SK-N-SH (cell line): ENCODE measurements around the gene ZNF764. TPM values are rescaled to one million over a fixed set of nuclear protein-coding genes. Genes with fewer than 3 reads are reported as not detected.
A peak's percentile ranks its signal among the peaks of the same experiment; 100 is the strongest.

ENCODE experiments used
- CTCF ChIA-PET: fragments of 300-600, 350-600 bp; formaldehyde crosslinking; extraction: SDS; loops from one replicate; lab custom pipeline; 2021; lab: Yijun Ruan, JAX
- POLR2A ChIA-PET: fragments of 350-600 bp; sonication (Branson Sonifier 250); formaldehyde crosslinking; extraction: SDS; loops from one replicate; lab custom pipeline; 2020; ENCODE audit warnings: antibody characterized with exemption, inconsistent platforms; lab: Yijun Ruan, JAX
- DNase-seq: peaks from one replicate; pipeline ENCODE4 v3.0.0; 2012
- H2AFZ ChIP-seq: fragments of 200-600 bp; sonication (generic); 2 replicates; pipeline ENCODE4 v1.8.1; 2016; ENCODE audit warnings: antibody characterized with exemption, mild to moderate bottlenecking, low read depth
- H3F3A ChIP-seq: fragments of 200-600 bp; sonication (generic); replicated peaks from 2 replicates; pipeline ENCODE3; 2016; ENCODE audit warnings: antibody characterized with exemption, mild to moderate bottlenecking; ENCODE audit not compliant: insufficient read depth
- H3K27ac ChIP-seq, 2 experiments: fragments of 200-500 bp in 1 of 2; fragments of 200-600 bp in 1 of 2; sonication (Bioruptor generic) in 1 of 2; sonication (generic), shearing (Covaris generic) in 1 of 2; 2 replicates each; pipeline versions ENCODE4 v1.5.1 to v1.6.1; 2014 to 2016; ENCODE audit warnings: low read depth in 2 of 2, inconsistent platforms in 1 of 2, low read length in 1 of 2, mild to moderate bottlenecking in 1 of 2, mixed read lengths in 1 of 2
- H3K27me3 ChIP-seq: fragments of 200-600 bp; sonication (generic), shearing (Covaris generic); 2 replicates; pipeline ENCODE4 v1.6.1; 2016; ENCODE audit warnings: mixed run types; ENCODE audit not compliant: insufficient read depth
- H3K36me3 ChIP-seq, 2 experiments: fragments of 200-500 bp in 1 of 2; fragments of 200-600 bp in 1 of 2; sonication (Bioruptor generic) in 1 of 2; sonication (generic) in 1 of 2; replicated peaks in 1 of 2; 2 replicates each; pipeline versions ENCODE3 to v1.5.1; 2014 to 2016; ENCODE audit warnings: low read length in 1 of 2, mild to moderate bottlenecking in 1 of 2; ENCODE audit not compliant: insufficient read depth in 2 of 2, control insufficient read depth in 1 of 2
- H3K4me1 ChIP-seq, 2 experiments: fragments of 200-500 bp in 1 of 2; fragments of 200-600 bp in 1 of 2; sonication (Bioruptor generic) in 1 of 2; sonication (generic), shearing (Covaris generic) in 1 of 2; 2 replicates each; pipeline versions ENCODE4 v1.5.1 to v1.6.1; 2014 to 2016; ENCODE audit warnings: low read depth in 1 of 2, low read length in 1 of 2, mixed run types in 1 of 2; ENCODE audit not compliant: insufficient read depth in 2 of 2, control insufficient read depth in 1 of 2
- H3K4me2 ChIP-seq: fragments of 200-600 bp; sonication (generic), shearing (Covaris generic); 2 replicates; pipeline ENCODE4 v1.6.1; 2017; ENCODE audit warnings: mixed run types
- H3K4me3 ChIP-seq, 2 experiments: fragments of 200-500 bp in 1 of 2; fragments of 200-600 bp in 1 of 2; sonication (Bioruptor generic) in 1 of 2; sonication (generic), shearing (Covaris generic) in 1 of 2; 2 replicates each; pipeline versions ENCODE4 v1.5.1 to v1.8.1; 2014 to 2016; ENCODE audit warnings: low read depth in 2 of 2, inconsistent platforms in 1 of 2, low read length in 1 of 2, mild to moderate bottlenecking in 1 of 2, mixed read lengths in 1 of 2, moderate library complexity in 1 of 2
- H3K79me2 ChIP-seq: fragments of 200-600 bp; sonication (generic); 2 replicates; pipeline ENCODE4 v1.8.1; 2017; ENCODE audit warnings: mild to moderate bottlenecking; ENCODE audit not compliant: insufficient read depth
- H3K9ac ChIP-seq: fragments of 200-600 bp; sonication (generic); 2 replicates; pipeline ENCODE4 v1.6.1; 2017; ENCODE audit warnings: mixed run types
- H3K9me2 ChIP-seq: fragments of 200-600 bp; sonication (generic); 2 replicates; pipeline ENCODE4 v1.6.1; 2017; ENCODE audit warnings: mixed run types
- H3K9me3 ChIP-seq: fragments of 200-600 bp; sonication (generic); 2 replicates; pipeline ENCODE4 v1.6.1; 2017; ENCODE audit warnings: mixed run types, mild to moderate bottlenecking, moderate library complexity
- H4K20me1 ChIP-seq: fragments of 200-600 bp; sonication (generic); 2 replicates; pipeline ENCODE4 v1.6.1; 2017; ENCODE audit warnings: mild to moderate bottlenecking, mixed run types; ENCODE audit not compliant: insufficient read depth
- CTCF ChIP-seq: fragments of 200-600 bp; sonication (generic); IDR thresholded peaks from 2 replicates; pipeline ENCODE4 v1.6.1; 2017; ENCODE audit warnings: antibody characterized with exemption, mild to moderate bottlenecking, moderate library complexity
- ELF1 ChIP-seq: IDR thresholded peaks from 2 replicates; pipeline ENCODE4 v1.4.0; 2012
- EZH2phosphoT487 ChIP-seq: fragments of 200-600 bp; sonication (generic); IDR thresholded peaks from 2 replicates; pipeline ENCODE4 v1.6.1; 2017; ENCODE audit warnings: low read depth, mixed run types, mild to moderate bottlenecking, antibody characterized with exemption, moderate library complexity, borderline replicate concordance
- IRF3 ChIP-seq: fragments of 150-350 bp; IDR thresholded peaks from 2 replicates; pipeline ENCODE4 v1.6.1; 2016; ENCODE audit warnings: mild to moderate bottlenecking, low read depth, low read length
- MAX ChIP-seq: IDR thresholded peaks from 2 replicates; pipeline ENCODE4 v1.4.0; 2012; ENCODE audit warnings: low read depth
- MEF2A ChIP-seq: IDR thresholded peaks from 2 replicates; pipeline ENCODE4 v1.4.0; 2012; ENCODE audit warnings: low read depth, borderline replicate concordance
- PBX3 ChIP-seq: IDR thresholded peaks from 2 replicates; pipeline ENCODE4; 2012
- WGBS: methylation state at CpG from one replicate; pipeline ENCODE4 v1.1.6; 2017; ENCODE audit warnings: low lambda C conversion rate; 5-methylcytosine and 5-hydroxymethylcytosine counted together
- polyA plus RNA-seq, 3 experiments: library from polyadenylated mRNA; depleted of rRNA; stranded (reverse); fragments of >200 nt; gene quantifications; 2 replicates each; pipeline ENCODE4 v1.2.3, GENCODE V29; 2012
- TF ChIP-seq, protein P1 (sequence below): IDR thresholded peaks from 2 replicates; pipeline ENCODE4 v1.4.0; 2012; ENCODE audit warnings: low read depth, borderline replicate concordance

Gene ZNF764
- polyA plus RNA-seq, 1 of the 3 experiments (the other 2 are of a cell fraction): 2.8 TPM

- Histone ChIP-seq H3K27me3 (no peaks in the 10 kb centered on the region), H2AFZ (no peak overlapping the region), H4K20me1 (no peaks in the 10 kb centered on the region), H3K4me1 (peaks cover 5 to 12% of the 10 kb centered on the region in 2 experiments; a peak in 1 of 4 replicates), H3K4me2 (no peak overlapping the region), H3K9ac (no peak overlapping the region), H3K36me3 (no peaks in the 10 kb centered on the region), H3K79me2 (no peaks in the 10 kb centered on the region; the same call in 1 of the 2 replicates), H3K27ac (no peak overlapping the region), H3F3A (peaks cover 9% of the 10 kb centered on the region), H3K9me3 (no peaks in the 10 kb centered on the region), H3K4me3 (no peak overlapping the region), H3K9me2 (no peaks in the 10 kb centered on the region)
- TF ChIP-seq PBX3: peak; percentile 46
- TF ChIP-seq, protein P1, sequence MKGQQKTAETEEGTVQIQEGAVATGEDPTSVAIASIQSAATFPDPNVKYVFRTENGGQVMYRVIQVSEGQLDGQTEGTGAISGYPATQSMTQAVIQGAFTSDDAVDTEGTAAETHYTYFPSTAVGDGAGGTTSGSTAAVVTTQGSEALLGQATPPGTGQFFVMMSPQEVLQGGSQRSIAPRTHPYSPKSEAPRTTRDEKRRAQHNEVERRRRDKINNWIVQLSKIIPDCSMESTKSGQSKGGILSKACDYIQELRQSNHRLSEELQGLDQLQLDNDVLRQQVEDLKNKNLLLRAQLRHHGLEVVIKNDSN: no peak
- ChIA-PET POLR2A (interaction anchor here (1.1 to 1.2 kb wide), 2 partner anchors 10 kb away, joined by 4 read pairs; partner anchors contain the start of gene ZNF764), CTCF (no interaction called here)
- no peak for DNase-seq
- WGBS: 67% methylated on average over 6 of the region's 6 CpGs
These were observed 9.9 kb upstream of the ZNF764 start for GRCh38 chr16:30567991-30568638.

GRCh38 chr16:30567160-30567990, 9.2 kb upstream of the ZNF764 start:
- 78% methylated on average over 14 of the region's 14 CpGs for WGBS

More at GRCh38 chr16:30567160-30567990, 9.2 kb upstream of the ZNF764 start:
- Histone ChIP-seq H3K9ac (no peak overlapping the region), H3K36me3 (no peaks in the 10 kb centered on the region), H3K79me2 (no peaks in the 10 kb centered on the region; the same call in 1 of the 2 replicates), H3K4me1 (peaks cover 2 to 11% of the 10 kb centered on the region in 2 experiments; a peak in 1 of 4 replicates), H3K27ac (no peak overlapping the region), H3K27me3 (no peaks in the 10 kb centered on the region), H3K4me3 (no peak overlapping the region), H2AFZ (no peak overlapping the region), H3K9me3 (no peaks in the 10 kb centered on the region), H3F3A (peaks cover 9% of the 10 kb centered on the region), H3K4me2 (no peak overlapping the region), H4K20me1 (no peaks in the 10 kb centered on the region), H3K9me2 (no peaks in the 10 kb centered on the region)
- POLR2A ChIA-PET: interaction anchor here (1.2 kb wide), 1 partner anchor 9 kb away, joined by 4 read pairs; the partner anchor contains the start of gene ZNF764
- TF ChIP-seq MAX (no peak), IRF3 (no peak), MEF2A (no peak), EZH2phosphoT487 (no peak), CTCF (no peak), ELF1 (no peak)
- no peak for DNase-seq
- CTCF ChIA-PET: no interaction called here
